ENCODE results near the gene RNF157. TPM values are rescaled to one million over a fixed set of nuclear protein-coding genes. Genes with fewer than 3 reads are reported as not detected.

Gene RNF157
- polyA plus RNA-seq, 2 donors: 0.20 to 0.44 TPM

DNA sequence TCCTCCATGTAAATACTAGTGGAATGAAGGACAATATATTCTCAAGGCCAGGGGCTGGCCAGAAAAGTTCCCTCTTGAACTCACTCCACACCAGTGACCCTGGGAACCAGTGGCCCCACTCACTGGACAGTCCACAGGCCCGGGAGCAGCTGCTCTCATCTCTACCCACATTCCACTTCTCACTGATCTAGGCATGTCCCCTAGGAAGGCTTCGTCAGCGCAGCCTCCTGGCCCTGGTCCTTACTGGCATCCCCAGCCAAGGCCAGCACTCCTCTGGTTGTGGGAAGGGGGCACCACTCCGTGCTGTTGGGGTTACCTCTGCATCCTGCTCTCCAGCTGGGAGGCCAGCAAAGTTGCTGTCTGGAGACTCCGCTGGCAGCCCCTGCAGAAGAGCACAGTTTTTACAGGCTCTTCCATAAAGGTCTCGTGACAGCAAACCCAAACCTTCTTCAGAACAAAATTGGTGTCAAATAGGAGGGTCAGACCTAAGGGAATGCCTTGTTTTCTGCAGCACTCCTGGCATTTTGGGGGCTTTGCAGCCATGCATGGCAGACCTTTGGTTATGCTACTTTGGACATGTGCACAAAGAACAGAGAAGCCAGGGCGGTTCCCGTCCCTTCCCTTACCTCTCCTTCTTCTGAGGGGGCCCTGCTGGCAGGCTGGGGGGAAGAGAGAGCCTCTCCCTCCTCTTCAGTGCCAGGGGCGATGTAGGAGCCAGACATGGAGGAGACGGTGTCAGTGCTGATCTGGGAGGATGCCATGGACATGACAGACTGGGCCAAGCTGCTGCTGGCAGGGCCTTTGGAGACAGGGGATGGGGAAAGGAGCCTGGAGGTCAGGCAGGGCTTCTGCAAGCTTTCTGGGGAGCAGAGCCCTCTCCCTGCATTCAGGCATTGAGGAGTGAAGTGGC lies 85.1 kb downstream of the RNF157 start:
- H3K9me3 ChIP-seq (ENCODE audit: control insufficient read depth in 2 of 2, insufficient read depth in 1 of 2, low read depth in 1 of 2, low read length in 1 of 2): no peaks in the 10 kb centered on the region
- H3K4me3 ChIP-seq (ENCODE audit: low read depth in 1 of 2, low read length in 2 of 2): no peak overlapping the region
- 86 to 89% methylated on average over 10 of the region's 10 CpGs for WGBS, 2 donors
- H3K27ac ChIP-seq (ENCODE audit: low read depth in 2 of 2, low read length in 1 of 2): no peak overlapping the region
- H3K27me3 ChIP-seq (ENCODE audit: control insufficient read depth in 1 of 2, insufficient read depth in 2 of 2, low read length in 2 of 2): no peaks in the 10 kb centered on the region
- H3K36me3 ChIP-seq (ENCODE audit: control insufficient read depth in 2 of 2, insufficient read depth in 2 of 2, low read length in 1 of 2): no peaks in the 10 kb centered on the region
- no peaks in the 10 kb centered on the region for H3K4me1 ChIP-seq (ENCODE audit: control insufficient read depth in 2 of 2, insufficient read depth in 2 of 2, low read length in 1 of 2)

DNA sequence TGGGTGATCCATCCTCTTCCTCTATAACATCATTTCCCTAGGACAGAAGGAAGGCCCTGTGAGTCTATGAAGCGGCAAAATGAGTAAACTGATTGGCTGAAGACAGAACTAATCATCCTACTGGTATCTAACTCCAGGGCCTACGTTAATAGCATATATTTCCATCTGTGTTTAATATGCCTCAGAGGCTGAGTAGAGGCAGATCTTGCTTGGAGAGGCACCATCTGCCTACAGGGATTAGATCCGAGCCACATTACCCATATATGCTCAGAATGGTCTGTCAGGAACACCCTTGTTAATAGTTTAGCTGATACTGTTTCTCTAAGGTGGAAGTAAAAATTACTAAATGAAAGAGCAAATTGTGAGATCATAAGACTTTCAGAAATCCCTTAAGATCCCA lies 86.0 kb downstream of the RNF157 start:
- no peaks in the 10 kb centered on the region for H3K27me3 ChIP-seq (ENCODE audit: control insufficient read depth in 1 of 2, insufficient read depth in 2 of 2, low read length in 2 of 2)
- no peaks in the 10 kb centered on the region for H3K36me3 ChIP-seq (ENCODE audit: control insufficient read depth in 2 of 2, insufficient read depth in 2 of 2, low read length in 1 of 2)
- no peak overlapping the region for H3K27ac ChIP-seq (ENCODE audit: low read depth in 2 of 2, low read length in 1 of 2)
- WGBS, 2 donors: 92 to 93% methylated on average over 3 of the region's 3 CpGs
- H3K9me3 ChIP-seq (ENCODE audit: control insufficient read depth in 2 of 2, insufficient read depth in 1 of 2, low read depth in 1 of 2, low read length in 1 of 2): no peaks in the 10 kb centered on the region
- H3K4me3 ChIP-seq (ENCODE audit: low read depth in 1 of 2, low read length in 2 of 2): no peak overlapping the region
- no peaks in the 10 kb centered on the region for H3K4me1 ChIP-seq (ENCODE audit: control insufficient read depth in 2 of 2, insufficient read depth in 2 of 2, low read length in 1 of 2)

DNA sequence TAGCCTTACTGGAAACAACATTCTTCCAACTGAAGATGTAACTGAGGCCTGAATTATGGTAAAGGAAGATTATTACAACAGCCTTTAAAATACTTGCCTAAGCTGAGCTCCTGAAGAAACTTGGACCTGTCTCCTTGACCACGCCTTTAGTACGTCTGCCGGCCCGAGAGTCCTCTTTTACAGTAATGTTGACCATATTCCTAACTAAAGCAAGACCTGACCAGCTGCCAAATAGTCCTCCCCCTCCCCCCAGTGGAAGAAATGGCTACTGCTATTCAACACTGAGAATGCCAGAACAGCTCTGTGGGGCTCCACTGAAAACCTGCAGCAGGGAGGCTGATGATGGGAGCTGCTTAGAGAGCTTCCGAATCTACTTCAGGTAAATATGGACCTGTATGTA lies 86.7 kb downstream of the RNF157 start:
- 68 to 77% methylated on average over 5 of the region's 5 CpGs for WGBS, 2 donors
- Histone ChIP-seq H3K4me3 (ENCODE audit: low read depth in 1 of 2, low read length in 2 of 2) (no peak overlapping the region), H3K9me3 (ENCODE audit: control insufficient read depth in 2 of 2, insufficient read depth in 1 of 2, low read depth in 1 of 2, low read length in 1 of 2) (no peaks in the 10 kb centered on the region), H3K36me3 (ENCODE audit: control insufficient read depth in 2 of 2, insufficient read depth in 2 of 2, low read length in 1 of 2) (no peaks in the 10 kb centered on the region), H3K27ac (ENCODE audit: low read depth in 2 of 2, low read length in 1 of 2) (no peak overlapping the region), H3K4me1 (ENCODE audit: control insufficient read depth in 2 of 2, insufficient read depth in 2 of 2, low read length in 1 of 2) (no peaks in the 10 kb centered on the region), H3K27me3 (ENCODE audit: control insufficient read depth in 1 of 2, insufficient read depth in 2 of 2, low read length in 2 of 2) (no peaks in the 10 kb centered on the region)

DNA sequence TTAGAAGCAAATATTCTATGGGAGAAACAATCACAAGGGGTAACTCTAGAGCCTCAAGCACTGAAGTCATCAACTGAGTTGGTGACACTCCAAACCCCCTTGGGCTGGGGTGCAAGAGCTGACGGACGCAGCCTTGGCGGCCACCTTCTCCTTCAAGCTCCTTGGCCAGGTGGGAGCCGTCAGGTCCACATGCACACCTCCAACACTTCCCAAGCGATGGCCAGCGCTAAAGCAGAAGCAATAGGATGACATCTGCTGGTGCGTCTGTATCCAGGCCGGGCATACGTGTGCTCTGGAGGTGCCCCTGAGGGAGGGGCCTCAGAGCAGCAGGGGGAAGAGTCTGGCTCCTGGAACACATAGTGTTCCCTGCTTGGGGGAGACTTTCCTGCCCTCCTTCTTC lies 87.1 kb downstream of the RNF157 start:
- Histone ChIP-seq H3K4me3 (ENCODE audit: low read depth in 1 of 2, low read length in 2 of 2) (no peak overlapping the region), H3K4me1 (ENCODE audit: control insufficient read depth in 2 of 2, insufficient read depth in 2 of 2, low read length in 1 of 2) (no peaks in the 10 kb centered on the region), H3K27me3 (ENCODE audit: control insufficient read depth in 1 of 2, insufficient read depth in 2 of 2, low read length in 2 of 2) (no peaks in the 10 kb centered on the region), H3K36me3 (ENCODE audit: control insufficient read depth in 2 of 2, insufficient read depth in 2 of 2, low read length in 1 of 2) (no peaks in the 10 kb centered on the region), H3K9me3 (ENCODE audit: control insufficient read depth in 2 of 2, insufficient read depth in 1 of 2, low read depth in 1 of 2, low read length in 1 of 2) (no peaks in the 10 kb centered on the region), H3K27ac (ENCODE audit: low read depth in 2 of 2, low read length in 1 of 2) (no peak overlapping the region)
- WGBS, 2 donors: 90 to 95% methylated on average over 9 of the region's 9 CpGs

DNA sequence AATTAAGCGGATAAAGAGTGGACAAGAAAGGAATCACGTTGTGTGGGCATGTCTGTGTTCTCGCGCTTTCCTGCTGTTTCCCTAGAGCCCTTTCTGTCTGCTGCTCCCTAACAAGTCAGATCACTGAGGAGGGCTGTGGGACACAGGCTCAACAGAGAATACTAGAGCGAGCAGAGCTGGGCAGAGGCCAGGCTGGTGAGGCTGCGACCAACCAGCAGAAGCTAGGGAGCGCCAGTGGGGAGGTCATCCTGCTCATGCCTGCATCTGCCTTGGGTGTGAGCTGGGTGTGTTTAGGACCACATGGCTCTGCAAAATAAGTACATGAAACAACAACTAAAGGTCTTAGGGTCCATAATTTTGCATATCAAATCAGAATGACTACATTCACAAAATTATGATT lies 87.7 kb downstream of the RNF157 start:
- H3K36me3 ChIP-seq (ENCODE audit: control insufficient read depth in 2 of 2, insufficient read depth in 2 of 2, low read length in 1 of 2): no peaks in the 10 kb centered on the region
- no peaks in the 10 kb centered on the region for H3K4me1 ChIP-seq (ENCODE audit: control insufficient read depth in 2 of 2, insufficient read depth in 2 of 2, low read length in 1 of 2)
- no peak overlapping the region for H3K27ac ChIP-seq (ENCODE audit: low read depth in 2 of 2, low read length in 1 of 2)
- no peaks in the 10 kb centered on the region for H3K27me3 ChIP-seq (ENCODE audit: control insufficient read depth in 1 of 2, insufficient read depth in 2 of 2, low read length in 2 of 2)
- 89 to 90% methylated on average over 7 of the region's 7 CpGs for WGBS, 2 donors
- no peaks in the 10 kb centered on the region for H3K9me3 ChIP-seq (ENCODE audit: control insufficient read depth in 2 of 2, insufficient read depth in 1 of 2, low read depth in 1 of 2, low read length in 1 of 2)
- no peak overlapping the region for H3K4me3 ChIP-seq (ENCODE audit: low read depth in 1 of 2, low read length in 2 of 2)

- WGBS, 2 donors: 92 to 93% methylated on average over 8 of the region's 8 CpGs
- H3K4me3 ChIP-seq (ENCODE audit: low read depth in 1 of 2, low read length in 2 of 2): no peak overlapping the region
- H3K27me3 ChIP-seq (ENCODE audit: control insufficient read depth in 1 of 2, insufficient read depth in 2 of 2, low read length in 2 of 2): no peaks in the 10 kb centered on the region
- no peaks in the 10 kb centered on the region for H3K9me3 ChIP-seq (ENCODE audit: control insufficient read depth in 2 of 2, insufficient read depth in 1 of 2, low read depth in 1 of 2, low read length in 1 of 2)
- H3K4me1 ChIP-seq (ENCODE audit: control insufficient read depth in 2 of 2, insufficient read depth in 2 of 2, low read length in 1 of 2): no peaks in the 10 kb centered on the region
- H3K27ac ChIP-seq (ENCODE audit: low read depth in 2 of 2, low read length in 1 of 2): no peak overlapping the region
- H3K36me3 ChIP-seq (ENCODE audit: control insufficient read depth in 2 of 2, insufficient read depth in 2 of 2, low read length in 1 of 2): no peaks in the 10 kb centered on the region
These were observed 88.3 kb downstream of the RNF157 start for GRCh38 chr17:76151896-76152454.

DNA sequence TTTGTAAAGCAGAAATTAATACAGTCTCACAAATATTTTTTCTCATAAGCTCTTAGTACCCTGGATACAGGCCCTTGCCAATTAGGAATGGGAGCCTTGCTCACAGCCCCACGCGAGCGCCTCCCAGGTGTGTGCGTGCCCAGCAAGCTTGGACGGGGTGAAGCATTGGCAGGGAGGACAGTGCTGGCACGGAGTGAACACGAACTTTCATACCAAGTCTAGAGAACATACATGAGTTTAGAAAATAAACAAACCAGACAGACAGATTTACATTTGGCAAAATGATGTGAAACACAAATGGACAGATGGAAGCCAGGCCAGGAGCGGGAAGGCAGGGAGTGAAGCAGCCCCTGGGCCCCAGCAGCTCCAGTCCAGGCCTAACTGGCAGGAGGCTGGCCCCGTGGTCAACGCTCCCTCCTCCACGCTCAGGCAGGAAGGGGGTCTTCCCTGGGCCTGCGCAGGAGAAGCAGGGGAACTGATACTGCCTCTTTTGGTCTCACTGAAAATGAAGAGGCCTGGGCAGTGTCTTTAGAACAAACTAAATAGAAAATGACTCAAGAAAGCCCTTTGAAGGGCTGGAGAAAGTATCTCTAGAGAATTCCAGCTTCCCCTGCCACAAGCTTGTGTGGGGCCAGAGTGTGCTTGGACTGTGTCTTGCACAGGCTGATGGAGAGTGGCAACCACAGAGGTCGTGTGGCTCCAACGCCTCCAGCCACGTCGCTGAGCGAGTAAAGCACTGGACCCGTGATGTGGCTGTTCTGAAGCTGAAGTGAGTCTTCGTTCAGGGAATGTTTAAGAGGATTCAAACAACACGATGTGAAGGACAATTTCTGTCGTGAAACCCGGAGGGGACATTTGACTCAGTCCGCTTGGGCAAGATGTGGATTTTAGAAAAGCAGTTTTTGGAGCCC lies 89.3 kb downstream of the RNF157 start:
- no peaks in the 10 kb centered on the region for H3K27me3 ChIP-seq (ENCODE audit: control insufficient read depth in 1 of 2, insufficient read depth in 2 of 2, low read length in 2 of 2)
- H3K4me1 ChIP-seq (ENCODE audit: control insufficient read depth in 2 of 2, insufficient read depth in 2 of 2, low read length in 1 of 2): peaks cover 0 to 4% of the 10 kb centered on the region in 2 donors
- no peak overlapping the region for H3K27ac ChIP-seq (ENCODE audit: low read depth in 2 of 2, low read length in 1 of 2)
- H3K4me3 ChIP-seq (ENCODE audit: low read depth in 1 of 2, low read length in 2 of 2): no peak overlapping the region
- no peaks in the 10 kb centered on the region for H3K9me3 ChIP-seq (ENCODE audit: control insufficient read depth in 2 of 2, insufficient read depth in 1 of 2, low read depth in 1 of 2, low read length in 1 of 2)
- H3K36me3 ChIP-seq (ENCODE audit: control insufficient read depth in 2 of 2, insufficient read depth in 2 of 2, low read length in 1 of 2): no peaks in the 10 kb centered on the region
- 70 to 77% methylated on average over 23 of the region's 23 CpGs for WGBS, 2 donors

DNA sequence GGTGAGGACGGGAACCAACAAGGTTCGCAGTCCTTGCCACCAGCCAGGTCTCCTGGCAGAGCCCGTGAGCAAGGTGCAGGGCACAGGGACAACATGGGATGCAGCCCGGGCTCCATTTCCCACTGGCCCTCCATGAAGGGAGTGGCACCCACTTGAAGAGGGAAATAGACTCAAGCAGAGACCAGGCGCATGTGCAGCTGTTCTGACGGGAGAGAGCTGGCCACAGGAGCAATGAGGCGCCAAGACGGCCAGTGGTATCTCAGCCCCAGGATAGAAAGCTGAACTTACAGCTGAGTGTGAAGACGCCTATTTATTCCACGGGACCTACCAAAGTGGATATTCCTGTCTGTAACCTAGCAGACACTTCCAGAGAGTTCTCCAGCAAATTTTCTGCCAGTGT lies 91.1 kb downstream of the RNF157 start:
- WGBS, 2 donors: 92 to 94% methylated on average over 10 of the region's 10 CpGs
- H3K4me1 ChIP-seq (ENCODE audit: control insufficient read depth in 2 of 2, insufficient read depth in 2 of 2, low read length in 1 of 2): peaks cover 0 to 6% of the 10 kb centered on the region in 2 donors
- no peaks in the 10 kb centered on the region for H3K27me3 ChIP-seq (ENCODE audit: control insufficient read depth in 1 of 2, insufficient read depth in 2 of 2, low read length in 2 of 2)
- no peaks in the 10 kb centered on the region for H3K36me3 ChIP-seq (ENCODE audit: control insufficient read depth in 2 of 2, insufficient read depth in 2 of 2, low read length in 1 of 2)
- no peaks in the 10 kb centered on the region for H3K9me3 ChIP-seq (ENCODE audit: control insufficient read depth in 2 of 2, insufficient read depth in 1 of 2, low read depth in 1 of 2, low read length in 1 of 2)
- H3K4me3 ChIP-seq (ENCODE audit: low read depth in 1 of 2, low read length in 2 of 2): no peak overlapping the region
- H3K27ac ChIP-seq (ENCODE audit: low read depth in 2 of 2, low read length in 1 of 2): no peak overlapping the region

DNA sequence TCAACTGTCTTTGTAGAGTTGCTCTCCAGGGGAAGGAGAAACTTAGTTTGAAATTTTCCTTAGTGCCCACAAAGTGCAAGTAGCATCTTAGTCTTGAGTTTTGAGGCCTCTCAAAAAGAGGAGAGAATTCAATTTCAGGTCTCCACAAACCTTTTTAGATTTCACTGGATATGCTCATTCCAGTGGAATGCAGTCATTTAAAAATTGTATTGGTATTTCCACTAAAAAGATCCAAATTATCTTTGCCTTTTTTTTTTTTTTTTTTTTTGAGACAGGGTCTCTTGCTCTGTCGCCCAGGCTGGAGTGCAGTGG lies 92.3 kb downstream of the RNF157 start:
- Histone ChIP-seq H3K4me3 (ENCODE audit: low read depth in 1 of 2, low read length in 2 of 2) (no peak overlapping the region), H3K9me3 (ENCODE audit: control insufficient read depth in 2 of 2, insufficient read depth in 1 of 2, low read depth in 1 of 2, low read length in 1 of 2) (no peaks in the 10 kb centered on the region), H3K36me3 (ENCODE audit: control insufficient read depth in 2 of 2, insufficient read depth in 2 of 2, low read length in 1 of 2) (no peaks in the 10 kb centered on the region), H3K4me1 (ENCODE audit: control insufficient read depth in 2 of 2, insufficient read depth in 2 of 2, low read length in 1 of 2) (peaks cover 0 to 6% of the 10 kb centered on the region in 2 donors), H3K27ac (ENCODE audit: low read depth in 2 of 2, low read length in 1 of 2) (no peak overlapping the region), H3K27me3 (ENCODE audit: control insufficient read depth in 1 of 2, insufficient read depth in 2 of 2, low read length in 2 of 2) (no peaks in the 10 kb centered on the region)
- 95 to 100% methylated on average over 1 of the region's 1 CpG for WGBS, 2 donors
